IMR-90 (cell line): ENCODE results near the gene KCNK17.

ENCODE experiments used
- MXI1 ChIP-seq: IDR thresholded peaks from 2 replicates; pipeline ENCODE4 v1.6.1; 2012; ENCODE audit warnings: low read depth, mild to moderate bottlenecking, low read length, moderate library complexity, borderline replicate concordance
- TF ChIP-seq, protein P1 (sequence below): conservative IDR thresholded peaks from 2 replicates; pipeline ENCODE4 v1.5.1; 2012; ENCODE audit warnings: mild to moderate bottlenecking, low read depth, low read length, improper control_type of control experiment

DNA sequence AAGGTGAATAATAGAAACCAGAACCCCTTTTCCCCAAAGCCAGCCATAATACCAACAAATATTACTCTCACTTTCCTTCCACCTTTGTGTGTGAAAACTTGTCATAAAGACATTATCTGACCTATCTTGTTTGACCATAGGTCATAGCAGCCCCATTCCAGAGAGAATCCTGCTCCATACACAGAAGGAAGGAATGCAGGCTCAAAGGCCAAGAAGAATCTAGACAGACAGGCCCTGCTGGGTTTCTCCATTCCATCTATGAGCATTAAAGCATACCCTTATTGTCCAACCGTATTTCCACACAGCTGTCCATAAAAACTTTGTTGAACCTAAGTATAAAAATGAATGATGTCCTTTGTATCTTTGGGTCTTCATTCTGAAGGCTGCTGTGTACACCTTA, 44.3 kb downstream of the KCNK17 start:
- TF ChIP-seq, protein P1, sequence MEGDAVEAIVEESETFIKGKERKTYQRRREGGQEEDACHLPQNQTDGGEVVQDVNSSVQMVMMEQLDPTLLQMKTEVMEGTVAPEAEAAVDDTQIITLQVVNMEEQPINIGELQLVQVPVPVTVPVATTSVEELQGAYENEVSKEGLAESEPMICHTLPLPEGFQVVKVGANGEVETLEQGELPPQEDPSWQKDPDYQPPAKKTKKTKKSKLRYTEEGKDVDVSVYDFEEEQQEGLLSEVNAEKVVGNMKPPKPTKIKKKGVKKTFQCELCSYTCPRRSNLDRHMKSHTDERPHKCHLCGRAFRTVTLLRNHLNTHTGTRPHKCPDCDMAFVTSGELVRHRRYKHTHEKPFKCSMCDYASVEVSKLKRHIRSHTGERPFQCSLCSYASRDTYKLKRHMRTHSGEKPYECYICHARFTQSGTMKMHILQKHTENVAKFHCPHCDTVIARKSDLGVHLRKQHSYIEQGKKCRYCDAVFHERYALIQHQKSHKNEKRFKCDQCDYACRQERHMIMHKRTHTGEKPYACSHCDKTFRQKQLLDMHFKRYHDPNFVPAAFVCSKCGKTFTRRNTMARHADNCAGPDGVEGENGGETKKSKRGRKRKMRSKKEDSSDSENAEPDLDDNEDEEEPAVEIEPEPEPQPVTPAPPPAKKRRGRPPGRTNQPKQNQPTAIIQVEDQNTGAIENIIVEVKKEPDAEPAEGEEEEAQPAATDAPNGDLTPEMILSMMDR: no peak
- no peak for TF ChIP-seq MXI1
